HG03432 (cell line): ENCODE results near the gene CBFA2T2.
A peak's percentile ranks its signal among the peaks of the same experiment; 100 is the strongest.
"Not testable (repeated sequence)": the region's sequence is repeated elsewhere in the genome, so short reads cannot be mapped to it uniquely, and the experiment has no call there.

Experiments
- ATAC-seq: cut with Tn5 transposase; IDR thresholded peaks from one replicate; pipeline ENCODE4 v1.9.1; 2021; ENCODE audit warnings: mild to moderate bottlenecking, moderate library complexity; ENCODE audit not compliant: unreplicated experiment

CBFA2T2 gene

DNA sequence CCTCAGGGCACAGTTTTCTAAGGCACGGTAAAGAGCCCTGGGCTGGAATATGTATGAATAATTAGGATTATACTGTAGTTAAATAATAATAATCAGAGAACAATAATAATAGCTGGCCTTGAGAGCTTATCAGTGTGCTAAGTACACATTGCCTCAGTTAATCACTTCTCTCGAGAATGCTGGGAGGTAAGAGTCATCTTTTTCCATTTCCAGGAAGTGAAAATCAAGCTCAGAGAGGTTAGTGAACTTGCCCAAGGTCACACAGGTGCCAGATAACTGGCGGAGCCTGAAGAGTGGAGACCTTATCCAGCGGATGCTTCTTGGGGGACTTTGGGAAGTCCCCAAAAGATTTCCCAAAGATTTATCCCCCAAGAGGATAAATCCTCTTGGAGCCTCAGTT lies 19.4 kb upstream of the CBFA2T2 start:
- no peak for ATAC-seq

GRCh38 chr20:33470866-33471265 lies 19.0 kb upstream of the CBFA2T2 start:
- no peak for ATAC-seq

- no peak for ATAC-seq
Observed at GRCh38 chr20:33472868-33473435, 16.9 kb upstream of the CBFA2T2 start.

DNA sequence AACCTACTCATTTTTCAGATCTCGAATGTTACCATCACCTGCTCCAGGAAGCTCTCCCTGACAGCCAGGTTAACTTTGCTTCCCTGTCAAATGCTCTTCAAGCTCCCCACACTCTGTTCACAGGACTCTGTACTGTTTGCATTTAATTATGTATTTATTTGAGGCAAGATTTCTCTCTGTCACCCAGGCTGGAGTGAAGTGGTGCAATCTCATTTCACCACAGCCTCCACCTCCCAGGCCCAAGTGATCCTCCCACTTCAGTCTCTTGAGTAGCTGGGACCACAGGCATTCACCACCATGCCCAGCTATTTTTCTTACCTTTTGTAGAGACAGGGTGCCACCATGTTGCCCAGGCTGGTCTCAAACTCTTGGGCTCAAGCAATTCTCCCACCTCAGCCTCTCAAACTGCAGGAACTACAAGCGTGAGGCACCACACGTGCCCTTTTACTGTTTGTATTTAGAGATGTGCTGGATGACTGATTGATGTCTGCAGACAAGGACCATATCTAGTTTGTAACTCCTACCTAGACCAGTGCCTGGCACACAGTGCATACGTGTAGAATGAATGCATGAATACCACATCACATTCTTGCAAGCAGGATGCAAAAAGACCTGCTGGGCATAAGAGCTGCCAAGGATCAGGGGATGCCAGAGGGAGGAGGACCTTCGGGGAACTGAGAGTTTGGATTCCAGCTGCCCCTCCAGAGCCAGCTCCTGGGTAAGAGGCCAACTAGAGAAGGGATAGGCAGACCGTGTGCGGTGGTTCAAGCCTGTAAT lies 15.6 kb upstream of the CBFA2T2 start:
- no peak for ATAC-seq

DNA sequence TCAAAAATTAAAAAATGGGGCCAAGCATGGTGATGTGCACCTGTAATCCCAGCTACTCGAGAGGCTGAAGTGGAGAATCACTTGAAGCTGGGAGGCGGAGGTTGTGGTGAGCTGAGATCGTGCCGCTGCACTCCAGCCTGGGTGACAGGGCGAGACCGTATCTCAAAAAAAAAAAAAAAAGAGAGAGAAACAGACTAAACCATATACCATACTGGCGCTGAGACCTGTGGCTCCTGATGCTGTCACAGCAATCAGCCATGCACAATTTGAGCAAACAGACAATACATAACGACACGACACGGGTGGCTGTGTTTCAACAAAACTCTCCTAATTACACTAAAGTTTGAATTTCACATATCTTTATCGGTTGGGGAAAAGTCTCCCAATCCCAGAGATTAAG lies 14.9 kb upstream of the CBFA2T2 start:
- no peak for ATAC-seq

DNA sequence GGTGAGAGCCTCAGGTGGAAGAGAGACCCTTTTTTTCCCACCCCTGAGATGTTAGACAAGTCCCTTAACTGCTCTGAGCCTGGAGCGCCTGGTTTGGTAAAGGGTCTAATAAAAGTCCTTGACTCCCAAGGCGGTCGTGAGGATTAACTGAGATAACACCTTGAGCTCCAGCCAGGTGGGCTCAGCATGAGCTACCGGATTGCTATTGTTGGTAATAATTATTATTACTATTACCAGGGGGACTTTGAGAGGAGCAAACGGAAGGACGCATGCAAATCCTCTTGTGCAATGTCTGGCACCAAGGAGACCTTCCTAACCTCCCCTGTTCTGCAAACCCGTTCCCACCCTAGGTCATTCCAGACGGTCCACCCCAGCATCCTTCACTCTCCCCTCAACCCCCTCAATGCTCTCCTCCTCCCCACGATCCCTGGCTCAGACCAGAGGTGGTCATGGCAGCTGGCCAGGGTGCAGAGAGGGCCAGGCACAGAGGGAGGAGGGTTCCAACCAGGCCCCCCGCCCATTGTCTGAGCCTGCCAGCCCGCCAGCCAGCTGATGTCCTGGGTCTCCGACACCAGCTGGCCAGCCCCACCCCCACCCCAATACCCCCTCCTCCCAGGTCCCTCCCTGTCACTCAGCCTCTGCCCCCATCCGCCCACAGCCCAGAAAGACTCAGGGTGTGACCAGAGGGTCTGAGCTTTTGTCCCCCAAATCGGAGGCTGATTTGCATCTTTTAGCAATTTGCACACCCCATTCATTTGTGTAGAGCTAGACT lies 14.3 kb upstream of the CBFA2T2 start:
- no peak for ATAC-seq

DNA sequence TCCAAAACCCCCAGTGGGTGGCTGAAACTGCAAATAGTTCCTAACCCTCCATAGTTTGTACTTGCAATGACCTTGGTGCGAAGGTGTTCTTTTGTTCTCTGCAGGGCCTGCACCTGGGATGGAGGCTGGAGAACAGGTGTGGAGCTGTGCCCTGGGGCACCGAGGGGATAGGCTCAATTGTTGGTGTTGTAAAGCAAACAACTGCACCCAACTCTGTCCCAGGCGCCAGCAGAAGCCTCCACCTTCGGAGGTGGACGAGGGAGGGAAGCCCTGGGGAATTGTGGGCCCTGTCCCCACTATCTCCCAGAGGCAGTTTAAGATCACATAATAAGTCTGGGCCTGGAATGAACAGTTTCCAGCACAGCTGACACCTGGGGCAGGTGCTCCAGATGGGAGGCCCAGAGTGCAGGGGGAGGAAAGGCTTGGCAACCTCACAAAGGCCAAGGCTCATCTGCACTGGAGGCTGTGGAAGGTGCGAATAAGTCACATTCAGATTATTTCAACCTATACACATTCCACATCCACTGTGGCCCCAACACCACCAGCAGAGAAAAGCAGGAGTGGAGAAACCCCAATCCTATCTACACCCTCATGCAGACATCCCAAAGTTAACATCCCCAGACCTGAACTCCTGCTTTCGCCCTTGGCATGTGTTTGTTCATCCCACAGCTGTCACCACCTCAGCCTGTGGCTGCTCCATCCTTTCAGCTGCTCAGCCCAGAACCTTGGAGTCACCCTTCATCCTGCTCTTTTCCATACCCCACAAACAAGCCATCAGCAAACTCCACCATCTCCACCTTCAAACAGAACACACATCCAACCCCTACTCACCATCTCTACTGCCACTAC lies 12.3 kb upstream of the CBFA2T2 start:
- no peak for ATAC-seq

GRCh38 chr20:33480048-33480447 lies 9.8 kb upstream of the CBFA2T2 start:
- no peak for ATAC-seq

DNA sequence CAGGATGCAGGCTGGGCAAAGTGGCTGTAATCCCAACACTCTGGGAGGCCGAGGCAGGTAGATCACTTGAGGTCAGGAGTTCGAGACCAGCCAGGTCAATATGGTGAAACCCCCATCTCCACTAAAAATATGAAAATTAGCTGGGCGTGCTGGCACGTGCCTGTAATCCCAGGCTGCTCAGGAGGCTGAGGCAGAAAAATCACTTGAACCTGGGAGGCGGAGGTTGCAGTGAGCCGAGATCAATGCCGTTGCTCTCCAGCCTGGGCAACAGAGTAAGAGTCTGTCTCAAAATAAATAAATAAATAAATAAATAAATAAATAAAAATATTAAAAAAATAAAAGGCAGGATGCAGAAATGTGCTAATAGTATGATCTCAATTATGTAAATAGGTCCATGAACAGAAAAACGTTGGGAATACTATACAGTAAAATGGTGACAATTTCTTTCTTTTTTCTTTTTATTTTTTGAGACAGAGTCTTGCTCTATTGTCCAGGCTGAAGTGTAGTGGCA lies 8.4 kb upstream of the CBFA2T2 start:
- ATAC-seq = no peak

GRCh38 chr20:33482581-33482980 lies 7.3 kb upstream of the CBFA2T2 start:
- ATAC-seq = no peak

DNA sequence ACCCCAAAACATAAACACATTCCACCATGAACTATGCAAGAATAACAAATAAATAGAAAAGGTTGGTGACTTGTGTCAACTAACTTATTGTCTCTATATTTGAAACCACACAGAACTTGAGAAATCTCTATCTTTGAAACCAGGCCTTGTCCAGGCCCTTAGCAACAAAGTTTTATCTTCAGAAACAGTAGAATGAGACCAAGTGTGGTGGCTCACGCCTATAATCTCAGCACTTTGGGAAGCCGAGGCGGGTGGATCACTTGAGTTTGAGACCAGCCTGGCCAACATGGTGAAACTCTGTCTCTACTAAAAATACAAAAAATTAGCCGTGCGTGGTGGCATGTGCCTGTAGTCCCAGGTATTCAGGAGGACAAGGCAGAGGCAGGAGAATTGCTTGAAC lies 6.7 kb upstream of the CBFA2T2 start:
- not testable (repeated sequence) for ATAC-seq

- ATAC-seq = no peak
Observed at GRCh38 chr20:33488201-33488600, 1.7 kb upstream of the CBFA2T2 start.

DNA sequence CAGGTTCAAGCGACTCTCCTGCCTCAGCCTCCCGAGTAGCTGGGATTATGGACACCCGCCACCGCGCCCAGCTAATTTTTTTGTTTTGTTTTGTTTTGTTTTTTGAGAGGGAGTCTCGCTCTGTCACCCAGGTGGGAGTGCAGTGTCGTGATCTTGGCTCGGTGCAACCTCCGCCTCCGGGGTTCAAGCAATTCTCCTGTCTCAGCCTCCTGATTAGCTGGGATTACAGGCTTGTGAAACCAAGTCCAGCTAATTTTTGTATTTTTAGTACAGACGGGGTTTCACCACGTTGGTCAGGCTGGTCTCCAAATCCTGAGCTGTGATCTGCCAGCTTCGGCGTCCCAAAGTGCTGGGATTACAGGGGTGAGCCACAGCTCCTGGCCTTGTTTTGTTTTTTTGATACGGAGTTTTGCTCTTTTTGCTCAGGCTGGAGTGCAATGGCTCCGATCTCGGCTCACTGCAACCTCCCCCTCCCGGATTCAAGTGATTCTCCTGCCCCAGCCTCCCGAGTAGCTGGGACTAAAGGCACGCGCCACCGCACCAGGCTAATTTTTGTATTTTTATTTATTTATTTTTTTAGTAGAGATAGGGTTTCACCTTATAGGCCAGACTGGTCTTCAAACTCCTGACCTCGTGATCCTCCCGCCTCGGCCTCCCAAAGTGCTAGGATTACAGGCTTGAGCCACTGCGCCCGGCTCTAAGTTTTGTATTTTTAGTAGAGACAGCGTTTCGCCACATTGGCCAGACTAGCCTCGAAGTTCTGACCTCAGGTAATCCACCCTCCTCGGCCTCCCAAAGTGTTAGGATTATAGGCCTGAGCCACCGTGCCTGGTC lies 1.0 kb upstream of the CBFA2T2 start:
- ATAC-seq = not testable (repeated sequence)

DNA sequence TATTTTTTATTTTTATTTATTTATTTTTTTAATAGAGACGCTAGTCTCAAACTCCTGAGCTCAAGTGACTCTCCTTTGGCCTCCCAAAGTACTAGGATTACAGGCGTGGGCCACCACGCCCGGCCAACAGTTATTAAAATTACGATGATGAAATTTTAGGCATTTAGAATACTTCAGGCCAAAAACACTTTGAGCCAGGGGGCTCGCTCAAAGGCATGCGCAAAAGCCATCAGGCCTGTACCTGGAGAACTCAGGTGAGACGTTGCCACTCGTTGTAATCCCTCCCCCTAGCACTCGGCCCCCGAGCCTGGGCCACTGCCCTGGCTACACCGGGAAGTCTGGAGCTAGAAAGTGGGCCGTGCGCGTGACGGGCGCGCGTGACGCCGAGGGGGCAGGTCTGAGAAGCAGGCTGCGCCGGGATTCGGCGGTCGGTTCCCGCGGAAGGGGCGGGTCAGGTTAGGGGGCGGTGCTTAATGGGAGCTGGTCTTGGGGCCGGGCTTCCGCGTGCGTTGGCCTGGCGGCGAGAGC lies 337 bp upstream of the CBFA2T2 start:
- ATAC-seq = peak; percentile 95

DNA sequence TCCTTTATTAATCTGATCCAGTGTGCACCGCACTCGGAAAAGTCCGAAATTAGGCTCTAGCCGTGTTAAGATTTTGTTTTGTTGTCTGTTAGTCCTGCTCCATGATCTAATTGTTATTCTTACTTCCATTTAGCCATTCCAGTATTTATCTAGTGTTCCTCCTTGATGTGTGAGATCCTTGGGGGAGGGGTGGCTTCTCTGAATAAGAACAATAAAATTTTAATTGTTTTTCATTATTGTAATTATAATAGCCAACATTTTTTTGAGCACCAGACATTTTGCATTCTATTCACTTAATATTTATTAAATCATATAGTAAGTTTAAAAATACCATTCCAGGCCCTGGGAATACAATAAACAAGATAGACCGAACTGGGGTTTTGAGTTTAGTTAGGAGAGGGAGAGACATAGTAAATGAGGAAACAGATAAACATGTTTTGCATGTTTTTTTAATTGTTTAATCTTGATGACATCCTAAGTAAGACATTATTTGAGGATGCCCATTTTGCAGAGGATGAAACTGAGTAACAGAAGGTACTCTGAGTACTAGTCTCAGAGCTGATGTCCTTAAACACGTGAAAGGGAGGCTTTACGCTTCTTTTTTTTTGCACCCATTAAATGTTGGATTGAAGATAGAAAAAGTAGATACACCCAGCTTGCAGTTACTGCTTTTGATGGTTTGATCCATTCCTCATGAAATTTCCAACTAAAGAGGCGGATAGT lies 1.2 kb downstream of the CBFA2T2 start:
- no peak for ATAC-seq

DNA sequence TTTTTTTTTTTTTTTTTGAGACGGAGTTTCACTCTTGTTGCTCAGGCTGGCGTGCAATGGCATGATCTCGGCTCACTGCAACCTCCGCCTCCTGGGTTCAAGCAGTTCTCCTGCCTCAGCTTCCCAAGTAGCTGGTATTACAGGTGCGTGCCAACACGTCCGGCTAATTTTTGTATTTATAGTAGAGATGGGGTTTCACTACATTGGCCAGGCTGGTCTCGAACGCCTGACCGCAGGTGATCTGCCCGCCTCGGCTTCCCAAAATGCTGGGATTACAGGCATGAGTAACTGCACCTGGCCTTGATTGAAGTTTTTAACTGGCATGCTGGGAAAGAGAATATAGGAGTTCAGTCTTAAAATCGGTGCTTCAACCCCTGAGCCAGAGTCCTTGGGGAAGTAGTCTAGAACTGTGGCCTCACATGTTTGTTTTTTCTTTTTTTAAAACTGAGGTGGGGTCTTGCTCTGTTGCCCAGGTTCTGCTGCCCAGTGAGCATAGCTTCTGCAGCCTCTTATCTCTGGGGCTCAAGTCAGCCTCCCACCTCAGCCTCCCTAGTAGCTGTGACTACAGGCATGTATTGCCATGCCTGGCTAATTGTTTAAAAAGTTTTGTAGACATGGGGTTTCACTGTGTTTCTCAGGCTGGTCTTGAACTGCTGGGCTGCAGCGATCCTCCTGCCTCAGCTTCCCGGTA lies 3.3 kb downstream of the CBFA2T2 start:
- ATAC-seq = no peak

GRCh38 chr20:33496776-33497175 lies 6.9 kb downstream of the CBFA2T2 start:
- not testable (repeated sequence) for ATAC-seq

- no peak for ATAC-seq
Observed at GRCh38 chr20:33499355-33499754, 9.5 kb downstream of the CBFA2T2 start.
